GM18517 (cell line): ENCODE data around the gene KIF3C.
"Not testable (repeated sequence)": the region's sequence is repeated elsewhere in the genome, so short reads cannot be mapped to it uniquely, and the experiment has no call there.

Source experiments
- ATAC-seq: cut with Tn5 transposase; IDR thresholded peaks from one replicate; pipeline ENCODE4 v1.9.1; 2021; ENCODE audit warnings: mild to moderate bottlenecking, moderate library complexity; ENCODE audit not compliant: unreplicated experiment

Gene KIF3C

GRCh38 chr2:25920786-25921415 is 61.4 kb downstream of the KIF3C start:
- ATAC-seq: no peak

- ATAC-seq: no peak
These were observed 62.0 kb downstream of the KIF3C start for GRCh38 chr2:25920336-25920735.

DNA sequence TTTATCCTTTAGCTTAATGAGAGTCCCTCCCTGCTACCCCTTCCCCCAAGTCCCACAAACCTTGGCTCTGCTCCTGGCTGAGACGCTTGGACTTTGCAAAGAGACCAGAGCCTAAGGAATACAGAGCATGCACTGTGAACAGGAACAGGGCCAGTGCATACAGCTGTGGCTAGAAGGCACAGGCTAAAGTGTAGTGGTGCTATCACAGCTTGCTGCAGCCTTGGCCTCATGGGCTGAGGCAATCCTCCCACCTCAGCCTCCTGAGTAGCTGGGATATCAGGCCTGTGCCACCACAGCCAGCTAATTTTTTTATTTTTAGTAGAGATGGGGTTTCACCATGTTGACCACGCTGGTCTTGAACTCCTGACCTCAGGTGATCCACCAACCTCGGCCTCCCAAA is 64.5 kb downstream of the KIF3C start:
- ATAC-seq: no peak

GRCh38 chr2:25917411-25917810 is 64.9 kb downstream of the KIF3C start:
- not testable (repeated sequence) for ATAC-seq

DNA sequence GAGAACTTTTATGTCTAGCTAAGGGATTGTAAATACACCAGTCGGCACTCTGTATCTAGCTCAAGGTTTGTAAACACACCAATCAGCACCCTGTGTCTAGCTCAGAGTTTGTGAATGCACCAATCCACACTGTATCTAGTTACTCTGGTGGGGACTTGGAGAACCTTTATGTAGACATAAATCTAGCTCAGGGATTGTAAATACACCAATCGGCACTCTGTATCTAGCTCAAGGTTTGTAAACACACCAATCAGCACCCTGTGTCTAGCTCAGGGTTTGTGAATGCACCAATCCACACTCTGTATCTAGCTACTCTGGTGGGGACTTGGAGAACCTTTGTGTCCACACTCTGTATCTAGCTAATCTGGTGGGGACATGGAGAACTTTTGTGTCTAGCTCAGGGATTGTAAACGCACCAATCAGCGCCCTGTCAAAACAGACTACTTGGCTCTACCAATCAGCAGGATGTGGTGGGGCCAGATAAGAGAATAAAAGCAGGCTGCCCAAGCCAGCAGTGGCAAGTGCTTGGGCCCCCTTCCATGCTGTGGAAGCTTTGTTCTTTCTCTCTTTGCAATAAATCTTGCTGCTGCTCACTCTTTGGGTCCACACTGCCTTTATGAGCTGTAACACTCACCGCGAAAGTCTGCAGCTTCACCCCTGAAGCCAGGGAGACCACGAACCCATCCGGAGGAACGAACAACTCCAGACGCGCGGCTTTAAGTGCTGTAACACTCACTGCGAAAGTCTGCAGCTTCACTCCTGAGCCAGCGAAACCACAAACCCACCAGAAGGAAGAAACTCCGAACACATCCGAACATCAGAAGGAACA is 66.1 kb downstream of the KIF3C start:
- not testable (repeated sequence) for ATAC-seq

- ATAC-seq: not testable (repeated sequence)
These were observed 66.9 kb downstream of the KIF3C start for GRCh38 chr2:25915411-25915810.

DNA sequence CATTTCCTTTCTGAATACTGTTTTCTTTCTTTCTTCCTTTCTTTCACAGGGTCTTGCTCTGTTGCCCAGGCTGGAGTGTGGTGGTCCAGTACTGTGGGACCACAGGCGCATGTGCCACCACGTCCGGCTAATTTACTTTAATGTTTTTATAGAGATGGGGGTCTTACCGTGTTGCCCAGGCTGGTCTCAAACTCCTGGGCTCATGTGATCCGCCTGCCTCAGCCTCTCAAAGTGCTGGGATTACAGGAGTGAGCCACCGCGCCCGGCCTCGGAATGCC is 68.7 kb downstream of the KIF3C start:
- not testable (repeated sequence) for ATAC-seq

- ATAC-seq: no peak
These were observed 69.2 kb downstream of the KIF3C start for GRCh38 chr2:25912851-25913695.

GRCh38 chr2:25909574-25909973 is 72.7 kb downstream of the KIF3C start:
- ATAC-seq: not testable (repeated sequence)

GRCh38 chr2:25905126-25905525 is 77.2 kb downstream of the KIF3C start:
- no peak for ATAC-seq

DNA sequence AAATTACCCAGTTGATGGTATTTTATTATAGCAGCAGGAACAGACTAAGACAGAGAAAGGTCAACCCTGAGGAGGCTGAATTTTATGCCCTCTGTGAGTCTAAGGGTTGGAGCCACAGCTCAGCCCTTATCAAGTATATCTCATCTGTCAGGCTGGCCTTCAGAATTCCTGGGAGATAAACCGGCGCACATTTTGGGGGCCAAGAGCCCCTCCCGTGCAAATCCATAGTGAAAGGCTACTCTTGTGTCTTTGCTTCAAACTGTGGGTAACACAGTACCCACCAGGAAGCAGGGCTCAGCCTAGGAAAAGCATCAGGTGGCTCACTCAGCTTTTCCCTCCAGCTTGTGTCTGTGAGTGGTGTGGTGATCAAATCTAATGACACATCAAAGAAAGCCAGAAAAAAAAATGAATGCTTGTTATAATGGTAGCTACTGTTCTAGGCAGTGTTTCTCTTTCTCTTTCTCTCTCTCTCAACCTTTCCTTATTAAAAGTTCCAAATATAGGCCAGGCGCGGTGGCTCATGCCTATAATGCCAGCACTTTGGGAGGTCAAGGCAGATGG is 79.0 kb downstream of the KIF3C start:
- no peak for ATAC-seq

- no peak for ATAC-seq
These were observed 82.8 kb downstream of the KIF3C start for GRCh38 chr2:25899404-25899970.

DNA sequence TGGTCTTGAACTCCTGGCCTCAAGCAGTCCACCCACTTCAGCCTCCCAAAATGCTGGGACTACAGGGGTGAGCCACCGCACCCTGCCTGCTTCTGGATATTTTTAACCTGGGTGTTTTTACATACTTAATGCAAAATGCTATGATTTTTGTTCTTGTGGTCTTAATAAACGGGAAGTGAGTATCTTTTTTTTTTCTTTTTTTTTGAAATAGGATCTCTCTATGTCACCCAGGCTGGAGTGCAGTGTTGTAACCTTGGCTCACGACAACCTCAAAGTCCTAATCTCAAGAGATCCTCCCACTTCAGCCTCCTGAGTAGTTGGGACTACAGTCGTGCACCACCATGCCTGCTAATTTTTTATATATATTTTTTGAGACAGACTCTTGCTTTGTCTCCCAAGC is 84.8 kb downstream of the KIF3C start:
- ATAC-seq: no peak

DNA sequence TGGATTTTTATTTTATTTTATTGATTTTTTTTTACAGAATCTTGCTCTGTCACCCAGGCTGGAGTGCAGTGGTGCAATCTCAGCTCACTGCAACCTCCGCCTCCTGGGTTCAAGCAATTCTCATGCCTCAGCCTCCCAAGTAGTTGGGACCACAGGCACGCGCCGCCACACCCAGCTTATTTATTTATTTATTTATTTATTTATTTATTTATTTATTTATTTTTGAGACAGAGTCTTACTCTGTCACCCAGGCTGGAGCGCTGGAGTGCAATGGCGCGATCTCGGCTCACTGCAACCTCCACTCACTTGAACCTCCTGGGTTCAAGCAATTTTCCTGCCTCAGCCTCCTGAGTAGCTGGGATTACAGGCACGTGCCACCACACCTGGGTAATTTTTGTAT is 86.0 kb downstream of the KIF3C start:
- not testable (repeated sequence) for ATAC-seq

GRCh38 chr2:25895610-25896009 is 86.7 kb downstream of the KIF3C start:
- no peak for ATAC-seq

- no peak for ATAC-seq
These were observed 87.3 kb downstream of the KIF3C start for GRCh38 chr2:25895018-25895417.

GRCh38 chr2:25894135-25894830 is 88.0 kb downstream of the KIF3C start:
- no peak for ATAC-seq

DNA sequence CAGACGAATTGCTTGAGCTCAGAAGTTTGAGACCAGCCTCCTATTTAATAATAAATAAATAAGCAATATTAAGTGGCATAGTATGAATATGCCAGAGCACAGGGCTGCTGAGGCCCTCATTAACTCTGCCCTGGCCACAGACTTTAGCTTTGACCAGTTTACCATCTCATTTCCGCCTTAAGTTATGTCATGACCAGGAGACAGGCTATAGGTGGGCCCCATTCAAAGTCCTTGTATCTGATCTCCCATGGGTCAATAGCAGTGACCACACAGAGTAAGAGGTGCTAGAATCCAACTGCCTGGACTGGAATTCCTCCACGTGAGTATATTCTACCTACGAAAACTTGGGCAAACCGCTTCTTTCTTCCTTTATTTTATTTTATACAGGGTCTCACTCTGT is 90.6 kb downstream of the KIF3C start:
- no peak for ATAC-seq

DNA sequence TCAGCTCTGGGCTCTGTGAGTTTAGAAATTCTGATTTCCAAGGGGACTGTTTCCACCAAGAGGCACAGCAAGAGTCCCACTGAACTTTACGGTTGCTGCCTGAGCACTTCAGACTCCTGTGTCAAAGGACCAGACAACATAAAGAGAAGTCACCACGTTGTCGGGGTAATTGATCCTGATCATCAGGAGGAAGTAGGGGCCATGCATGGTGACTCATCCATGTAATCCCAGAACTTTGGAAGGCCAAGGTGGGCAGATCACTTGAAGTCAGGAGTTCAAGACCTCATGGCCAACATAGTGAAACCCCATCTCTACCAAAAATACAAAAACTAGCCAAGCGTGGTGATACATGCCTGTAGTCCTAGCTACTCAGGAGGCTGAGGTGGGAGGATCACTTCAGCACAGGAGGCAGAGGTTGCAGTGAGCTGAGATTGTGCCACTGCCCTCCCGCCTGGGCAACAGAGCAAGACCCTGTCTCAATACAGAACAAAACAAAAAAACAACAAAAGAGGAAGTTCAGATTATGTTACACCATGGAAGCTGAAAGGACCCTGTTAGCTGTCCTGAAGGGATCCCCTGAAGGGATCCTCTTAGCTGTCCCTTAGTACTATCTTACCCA is 94.6 kb downstream of the KIF3C start:
- no peak for ATAC-seq

- no peak for ATAC-seq
These were observed 96.4 kb downstream of the KIF3C start for GRCh38 chr2:25885933-25886332.
